Tibial nerve (tissue), 4 donors: ENCODE measurements around the gene ICE1.

Source experiments
- EP300 ChIP-seq, 2 donors: sonication (generic); formaldehyde crosslinking; IDR thresholded peaks; one replicate each; pipeline ENCODE4 v1.6.1; 2017; ENCODE audit warnings: antibody characterized with exemption in 2 of 2, mild to moderate bottlenecking in 1 of 2
- TF ChIP-seq, protein P1 (sequence below), 5 experiments: fragments of 200-600 bp in 3 of 5; fragments of 450-650 bp in 2 of 5; sonication (generic) in 3 of 5; IDR thresholded peaks; one replicate each; pipeline ENCODE4 v1.5.1; 2016 to 2019; ENCODE audit warnings: antibody characterized with exemption in 5 of 5, mild to moderate bottlenecking in 3 of 5, moderate library complexity in 2 of 5

DNA sequence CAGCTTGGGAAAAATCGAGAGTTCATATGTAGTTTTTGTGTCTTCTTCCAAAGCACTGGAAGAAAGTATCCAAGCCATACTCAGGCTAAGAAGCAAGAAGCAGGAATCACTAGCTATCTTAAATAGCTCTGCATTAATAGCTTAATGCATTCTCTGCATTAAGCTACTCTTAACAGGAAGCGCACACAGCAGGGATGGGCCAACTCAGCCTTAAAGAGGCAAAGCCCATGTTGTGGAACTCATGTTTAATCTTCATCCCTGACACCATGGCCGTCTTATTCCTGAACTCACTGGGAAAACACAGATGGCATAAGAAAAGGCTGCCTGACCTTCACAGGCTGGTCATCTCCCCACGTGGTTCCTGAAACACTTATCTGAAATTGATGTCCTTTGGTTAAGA is 18.7 kb upstream of the ICE1 start:
- TF ChIP-seq, protein P1, sequence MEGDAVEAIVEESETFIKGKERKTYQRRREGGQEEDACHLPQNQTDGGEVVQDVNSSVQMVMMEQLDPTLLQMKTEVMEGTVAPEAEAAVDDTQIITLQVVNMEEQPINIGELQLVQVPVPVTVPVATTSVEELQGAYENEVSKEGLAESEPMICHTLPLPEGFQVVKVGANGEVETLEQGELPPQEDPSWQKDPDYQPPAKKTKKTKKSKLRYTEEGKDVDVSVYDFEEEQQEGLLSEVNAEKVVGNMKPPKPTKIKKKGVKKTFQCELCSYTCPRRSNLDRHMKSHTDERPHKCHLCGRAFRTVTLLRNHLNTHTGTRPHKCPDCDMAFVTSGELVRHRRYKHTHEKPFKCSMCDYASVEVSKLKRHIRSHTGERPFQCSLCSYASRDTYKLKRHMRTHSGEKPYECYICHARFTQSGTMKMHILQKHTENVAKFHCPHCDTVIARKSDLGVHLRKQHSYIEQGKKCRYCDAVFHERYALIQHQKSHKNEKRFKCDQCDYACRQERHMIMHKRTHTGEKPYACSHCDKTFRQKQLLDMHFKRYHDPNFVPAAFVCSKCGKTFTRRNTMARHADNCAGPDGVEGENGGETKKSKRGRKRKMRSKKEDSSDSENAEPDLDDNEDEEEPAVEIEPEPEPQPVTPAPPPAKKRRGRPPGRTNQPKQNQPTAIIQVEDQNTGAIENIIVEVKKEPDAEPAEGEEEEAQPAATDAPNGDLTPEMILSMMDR (IDR thresholded peaks at IDR 0.05) = no peak
- TF ChIP-seq EP300 (IDR thresholded peaks at IDR 0.05) = no peak
